PC-3 (cell line): ENCODE measurements around the gene SCT.

Source experiments
- EZH2phosphoT487 ChIP-seq: fragments of 300-600 bp; sonication (generic); IDR thresholded peaks from 2 replicates; pipeline ENCODE4 v1.6.1; 2018; ENCODE audit warnings: mild to moderate bottlenecking, antibody characterized with exemption, low read length, borderline replicate concordance
- TF ChIP-seq, protein P1 (sequence below): fragments of 300-600 bp; sonication (generic); conservative IDR thresholded peaks from 2 replicates; pipeline ENCODE4 v1.5.1; 2017; ENCODE audit warnings: antibody characterized with exemption, low read depth, mild to moderate bottlenecking, low read length

DNA sequence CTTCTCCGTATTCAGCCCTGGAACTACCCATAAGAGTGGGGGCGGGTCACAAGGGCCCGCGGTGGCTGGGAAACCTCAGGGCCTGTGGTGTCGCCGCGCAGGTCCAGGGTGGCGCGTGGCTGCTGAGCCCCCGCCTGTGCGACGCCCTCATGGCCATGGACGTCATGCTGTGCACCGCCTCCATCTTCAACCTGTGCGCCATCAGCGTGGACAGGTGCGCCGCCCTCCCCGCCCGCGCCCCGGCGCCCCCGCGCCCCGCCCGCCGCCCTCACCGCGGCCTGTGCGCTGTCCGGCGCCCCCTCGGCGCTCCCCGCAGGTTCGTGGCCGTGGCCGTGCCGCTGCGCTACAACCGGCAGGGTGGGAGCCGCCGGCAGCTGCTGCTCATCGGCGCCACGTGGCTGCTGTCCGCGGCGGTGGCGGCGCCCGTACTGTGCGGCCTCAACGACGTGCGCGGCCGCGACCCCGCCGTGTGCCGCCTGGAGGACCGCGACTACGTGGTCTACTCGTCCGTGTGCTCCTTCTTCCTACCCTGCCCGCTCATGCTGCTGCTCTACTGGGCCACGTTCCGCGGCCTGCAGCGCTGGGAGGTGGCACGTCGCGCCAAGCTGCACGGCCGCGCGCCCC, 12.5 kb upstream of the SCT start:
- TF ChIP-seq, protein P1, sequence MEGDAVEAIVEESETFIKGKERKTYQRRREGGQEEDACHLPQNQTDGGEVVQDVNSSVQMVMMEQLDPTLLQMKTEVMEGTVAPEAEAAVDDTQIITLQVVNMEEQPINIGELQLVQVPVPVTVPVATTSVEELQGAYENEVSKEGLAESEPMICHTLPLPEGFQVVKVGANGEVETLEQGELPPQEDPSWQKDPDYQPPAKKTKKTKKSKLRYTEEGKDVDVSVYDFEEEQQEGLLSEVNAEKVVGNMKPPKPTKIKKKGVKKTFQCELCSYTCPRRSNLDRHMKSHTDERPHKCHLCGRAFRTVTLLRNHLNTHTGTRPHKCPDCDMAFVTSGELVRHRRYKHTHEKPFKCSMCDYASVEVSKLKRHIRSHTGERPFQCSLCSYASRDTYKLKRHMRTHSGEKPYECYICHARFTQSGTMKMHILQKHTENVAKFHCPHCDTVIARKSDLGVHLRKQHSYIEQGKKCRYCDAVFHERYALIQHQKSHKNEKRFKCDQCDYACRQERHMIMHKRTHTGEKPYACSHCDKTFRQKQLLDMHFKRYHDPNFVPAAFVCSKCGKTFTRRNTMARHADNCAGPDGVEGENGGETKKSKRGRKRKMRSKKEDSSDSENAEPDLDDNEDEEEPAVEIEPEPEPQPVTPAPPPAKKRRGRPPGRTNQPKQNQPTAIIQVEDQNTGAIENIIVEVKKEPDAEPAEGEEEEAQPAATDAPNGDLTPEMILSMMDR = no peak
- no peak for TF ChIP-seq EZH2phosphoT487
